Adrenal gland (tissue), 12 donors: Measurements from ENCODE around the gene KYAT1. TPM values are rescaled to one million over a fixed set of nuclear protein-coding genes. Genes with fewer than 3 reads are reported as not detected.

Source experiments
- DNase-seq, 7 donors: peaks; one replicate each; pipeline ENCODE4 v3.0.0-alpha.2; 2019 to 2020
- H3K27ac ChIP-seq, 5 donors: fragments of 200-600 bp; sonication (generic) in 4 of 5; 1 replicate in 3 of 5; 2 replicates in 2 of 5; pipeline versions ENCODE4 v1.5.1 to v1.8.0; 2016 to 2020; ENCODE audit warnings: mild to moderate bottlenecking in 1 of 5
- H3K27me3 ChIP-seq: fragments of 200-600 bp; 2 replicates; pipeline ENCODE4 v1.8.0; 2021
- H3K36me3 ChIP-seq, 2 donors: fragments of 200-600 bp; replicated peaks in 1 of 2; 1 replicate in 1 of 2; 2 replicates in 1 of 2; pipeline versions ENCODE4 v1.5.1 to v1.8.0; 2018 to 2022
- H3K4me1 ChIP-seq, 2 donors: fragments of 200-600 bp; replicated peaks in 1 of 2; 1 replicate in 1 of 2; 2 replicates in 1 of 2; pipeline versions ENCODE4 v1.5.1 to v1.8.0; 2018 to 2021
- H3K4me3 ChIP-seq, 4 donors: fragments of 200-600 bp; sonication (generic) in 3 of 4; one replicate each; pipeline ENCODE4 v1.5.1; 2016 to 2018
- H3K9me3 ChIP-seq, 3 donors: fragments of 200-600 bp; sonication (generic) in 1 of 3; replicated peaks in 1 of 3; 1 replicate in 2 of 3; 2 replicates in 1 of 3; pipeline versions ENCODE4 v1.5.1 to v1.8.0; 2016 to 2021
- CTCF ChIP-seq, 6 experiments: fragments of 450-650 bp in 4 of 6; fragments of 200-600 bp in 2 of 6; sonication (generic) in 1 of 6; IDR thresholded peaks; 1 replicate in 5 of 6; 2 replicates in 1 of 6; pipeline versions ENCODE4 v1.5.1 to v1.8.0; 2016 to 2021; ENCODE audit warnings: antibody characterized with exemption in 6 of 6, mild to moderate bottlenecking in 2 of 6, moderate library complexity in 1 of 6
- POLR2A ChIP-seq, 2 donors: fragments of 450-650 bp; IDR thresholded peaks; one replicate each; pipeline ENCODE4 v1.6.1; 2017; ENCODE audit warnings: antibody characterized with exemption in 2 of 2, mild to moderate bottlenecking in 2 of 2, moderate library complexity in 1 of 2
- WGBS, 4 donors: extraction: QIAGEN DNeasy Blood & Tissue Kit in 2 of 4; methylation state at CpG; one replicate each; pipeline versions ENCODE4 v1.1.5 to v1.1.7; 2013 to 2017; 5-methylcytosine and 5-hydroxymethylcytosine counted together
- intact Hi-C, 2 donors: fragments of 100-400 bp; cut with DNase I; formaldehyde crosslinking; loops; one replicate each; pipeline versions ENCODE4 v1.14.1 to v1.15.0; 2022 to 2023
- polyA plus RNA-seq, 3 donors: library from polyadenylated mRNA; stranded (reverse); fragments of 200-250 nt in 2 of 3; fragments of 350-450 nt in 1 of 3; fragmentation: Illumina TruSeq in 1 of 3; extraction: RNeasy Lipid Tissue Mini Kit (QIAGEN cat#74804) in 1 of 3; gene quantifications; one replicate each; pipeline ENCODE4 v1.2.3, GENCODE V29; 2013 to 2014
- total RNA-seq, 9 donors: library from RNA; depleted of rRNA in 4 of 9; stranded (reverse); fragments of >200 nt in 4 of 9; fragments of 120-200 nt in 1 of 9; fragmentation: NEBNext Ultra II Directional in 1 of 9; extraction: Animal tissue kit (Norgen Biotek cat#: 25700) in 1 of 9; gene quantifications; one replicate each; pipeline versions ENCODE4 v1.1.0 to v1.2.4, GENCODE V29; 2013 to 2023
- donor health status: healthy with polysubstance abuse.
- donor health status: Bipolar disorder and iron deficiency.
- donor health status: DM: yes; HTN: yes; CAD: no.
- donor health status: DM: no; HTN: no; CAD: no.
- donor health status: DM: no; HTN: no; CAD: no.
- donor health status: DM: yes; HTN: yes; CAD: no.

KYAT1 gene
- total and polyA plus RNA-seq, 12 donors = 3.5 to 10.3 (median 7.2) TPM

DNA sequence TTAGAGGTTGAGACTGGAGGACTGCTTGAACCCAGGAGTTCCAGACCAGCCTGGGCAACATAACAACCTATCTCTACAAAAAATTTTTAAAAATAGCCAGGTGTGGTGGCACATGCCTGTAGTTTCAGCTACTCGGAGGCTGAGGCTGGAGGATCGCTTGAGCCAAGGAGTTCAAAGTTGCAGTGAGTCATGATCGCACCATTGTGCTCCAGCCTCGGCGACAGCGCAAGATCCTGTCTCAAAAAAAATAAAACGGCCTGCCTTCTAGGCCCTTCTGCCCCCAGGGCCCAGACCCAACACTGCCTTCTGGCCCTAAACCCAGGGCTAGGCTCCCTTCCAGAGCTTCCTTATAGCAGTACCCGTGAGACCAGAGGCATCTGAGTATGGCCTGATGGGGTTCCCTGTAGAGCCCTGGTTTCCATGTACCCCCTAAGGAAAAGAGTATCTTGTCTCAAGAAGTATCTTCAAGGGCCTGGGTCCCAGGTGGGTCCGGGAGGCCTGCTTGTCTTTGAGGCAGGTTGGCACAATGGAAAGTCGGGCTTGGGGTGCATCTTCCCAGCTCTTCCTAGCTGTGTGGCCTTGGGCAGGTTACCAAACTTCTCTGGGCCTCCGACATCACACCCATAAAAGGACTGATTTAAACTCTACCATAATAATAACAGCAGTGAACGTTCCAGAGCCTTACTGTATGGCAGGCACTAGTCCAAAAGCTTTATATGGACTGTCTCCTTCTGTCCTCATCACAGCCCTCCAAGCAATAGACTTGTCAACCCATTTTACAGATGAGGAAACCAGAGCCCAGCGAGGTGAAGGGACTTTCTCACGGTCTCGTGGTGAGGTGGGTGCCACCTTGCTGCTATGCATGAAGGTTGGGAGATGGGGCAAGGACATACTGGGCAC lies 9.8 kb upstream of the KYAT1 start:
- TF ChIP-seq CTCF (IDR thresholded peaks at IDR 0.05) (no peak), POLR2A (IDR thresholded peaks at IDR 0.05) (no peak)
- WGBS, 4 donors = 71 to 76% (median 74%) methylated on average over 13 to 15 of the region's 15 CpGs
- H3K4me3 ChIP-seq = no peak overlapping the region
- no peaks in the 10 kb centered on the region for H3K9me3 ChIP-seq
- peak in 1 of 7 donors; percentile 41 for DNase-seq
- intact Hi-C loops = no loop called here
- peak overlapping the region in 4 of 5 donors; percentile 24 to 79 (median 60) for H3K27ac ChIP-seq
- H3K36me3 ChIP-seq = peaks cover 0 to 11% of the 10 kb centered on the region in 2 donors
- no peaks in the 10 kb centered on the region for H3K27me3 ChIP-seq
- peaks cover 19 to 22% of the 10 kb centered on the region in 2 donors for H3K4me1 ChIP-seq

DNA sequence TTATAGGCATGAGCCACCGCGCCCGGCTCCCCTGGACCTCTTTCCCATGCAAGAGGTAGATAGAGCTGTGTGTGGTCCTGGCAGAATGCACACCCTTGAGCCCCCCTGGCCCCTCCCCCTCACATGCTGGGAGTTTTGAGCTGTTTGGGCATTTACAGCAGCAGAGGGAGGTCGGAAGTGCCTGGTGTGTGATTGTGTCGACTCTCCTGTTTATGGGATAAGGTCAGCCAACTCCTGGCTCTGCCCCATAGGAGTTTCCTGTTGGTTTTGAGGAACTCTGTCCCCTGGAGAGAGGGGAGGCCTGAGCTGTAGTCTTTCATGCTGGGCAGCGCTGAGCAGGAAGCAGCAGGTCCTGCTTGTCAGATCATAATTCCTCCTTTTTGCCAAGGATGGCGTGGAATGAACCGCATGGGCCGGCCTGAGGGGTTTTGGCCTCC lies 6.2 kb upstream of the KYAT1 start:
- intact Hi-C loops = no loop called here
- Histone ChIP-seq H3K27ac (peak overlapping the region in 2 of 5 donors; percentile 18 to 46), H3K27me3 (no peaks in the 10 kb centered on the region), H3K4me3 (no peak overlapping the region), H3K36me3 (peaks cover 0 to 19% of the 10 kb centered on the region in 2 donors), H3K4me1 (peaks cover 24 to 37% of the 10 kb centered on the region in 2 donors), H3K9me3 (no peaks in the 10 kb centered on the region)
- 39 to 65% (median 45%) methylated on average over 3 to 9 of the region's 9 CpGs for WGBS, 4 donors
- TF ChIP-seq POLR2A (IDR thresholded peaks at IDR 0.05) = no peak
- TF ChIP-seq CTCF (IDR thresholded peaks at IDR 0.05) = no peak
- peak in 1 of 7 donors; percentile 16 for DNase-seq

GRCh38 chr9:128887049-128887448 lies 5.3 kb upstream of the KYAT1 start:
- intact Hi-C loops = no loop called here
- H3K4me3 ChIP-seq = no peak overlapping the region
- TF ChIP-seq POLR2A (IDR thresholded peaks at IDR 0.05) = no peak
- TF ChIP-seq CTCF (IDR thresholded peaks at IDR 0.05) = no peak
- H3K4me1 ChIP-seq = peaks cover 15 to 30% of the 10 kb centered on the region in 2 donors
- no peak for DNase-seq
- no peaks in the 10 kb centered on the region for H3K9me3 ChIP-seq
- peaks cover 0 to 19% of the 10 kb centered on the region in 2 donors for H3K36me3 ChIP-seq
- H3K27ac ChIP-seq = no peak overlapping the region
- 94 to 96% (median 95%) methylated on average over 3 of the region's 3 CpGs for WGBS, 4 donors
- H3K27me3 ChIP-seq = no peaks in the 10 kb centered on the region

DNA sequence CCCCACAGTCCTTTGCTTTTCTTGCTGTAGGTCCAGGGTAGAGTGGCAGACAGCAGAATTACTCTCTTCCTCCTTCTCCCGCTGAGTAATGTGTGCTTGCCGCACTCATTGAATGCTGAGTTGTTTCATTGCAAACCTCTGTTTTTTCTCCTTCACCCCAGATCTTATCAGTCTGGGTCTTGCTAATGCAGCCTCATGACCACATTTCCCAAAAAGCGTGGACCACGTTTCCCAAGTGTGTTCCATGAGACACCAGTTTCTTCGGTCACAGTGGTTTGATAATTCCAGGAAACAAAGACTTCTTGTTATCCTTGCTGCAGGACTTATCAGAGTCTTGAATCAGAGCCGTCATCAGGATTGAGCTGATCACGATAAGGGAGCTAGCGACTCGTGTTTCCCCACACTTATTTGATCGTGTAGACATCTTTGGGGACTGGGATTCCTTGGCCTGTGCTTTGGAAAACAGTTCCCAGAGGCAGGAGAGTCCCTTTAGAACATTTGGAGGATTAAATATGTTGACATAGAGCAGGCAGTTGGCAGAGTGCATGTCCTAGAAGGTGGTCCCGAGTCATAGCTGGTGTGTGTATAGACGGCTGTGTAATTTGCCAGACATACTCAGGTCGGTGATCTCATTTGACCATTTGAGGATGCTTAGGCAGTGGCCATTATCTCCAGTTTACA lies 4.6 kb upstream of the KYAT1 start:
- Histone ChIP-seq H3K4me1 (peaks cover 9 to 23% of the 10 kb centered on the region in 2 donors), H3K4me3 (no peak overlapping the region), H3K27ac (no peak overlapping the region), H3K36me3 (peaks cover 0 to 19% of the 10 kb centered on the region in 2 donors), H3K9me3 (no peaks in the 10 kb centered on the region), H3K27me3 (no peaks in the 10 kb centered on the region)
- TF ChIP-seq POLR2A (IDR thresholded peaks at IDR 0.05) (no peak), CTCF (IDR thresholded peaks at IDR 0.05) (no peak)
- WGBS, 4 donors = 74 to 80% (median 76%) methylated on average over 13 of the region's 13 CpGs
- no peak for DNase-seq
- intact Hi-C loops = no loop called here
